Esophagus (tissue), 2 donors: Measurements from ENCODE around the gene GFER. TPM values are rescaled to one million over a fixed set of nuclear protein-coding genes. Genes with fewer than 3 reads are reported as not detected.
"Not testable (repeated sequence)": the region's sequence is repeated elsewhere in the genome, so short reads cannot be mapped to it uniquely, and the experiment has no call there.

Source experiments
- H3K27ac ChIP-seq, 2 donors: one replicate each; pipeline ENCODE4 v1.5.1; 2013; ENCODE audit warnings: low read depth in 2 of 2, mild to moderate bottlenecking in 2 of 2, inconsistent platforms in 1 of 2, low read length in 1 of 2, moderate library complexity in 1 of 2
- H3K27me3 ChIP-seq, 2 donors: one replicate each; pipeline ENCODE4 v1.6.1; 2013; ENCODE audit warnings: low read length in 2 of 2, control low read depth in 1 of 2, mild to moderate bottlenecking in 1 of 2; ENCODE audit not compliant: insufficient read depth in 2 of 2, control insufficient read depth in 1 of 2
- H3K36me3 ChIP-seq, 2 donors: one replicate each; pipeline ENCODE4 v1.6.1; 2013; ENCODE audit warnings: low read length in 1 of 2; ENCODE audit not compliant: control insufficient read depth in 2 of 2, insufficient read depth in 2 of 2
- H3K4me1 ChIP-seq, 2 donors: one replicate each; pipeline ENCODE4 v1.6.1; 2013; ENCODE audit warnings: low read length in 1 of 2; ENCODE audit not compliant: control insufficient read depth in 2 of 2, insufficient read depth in 2 of 2
- H3K4me3 ChIP-seq, 2 donors: one replicate each; pipeline ENCODE4 v1.5.1; 2013; ENCODE audit warnings: low read length in 2 of 2, mild to moderate bottlenecking in 2 of 2, low read depth in 1 of 2, moderate library complexity in 1 of 2
- H3K9me3 ChIP-seq, 2 donors: one replicate each; pipeline ENCODE4 v1.6.1; 2013; ENCODE audit warnings: mild to moderate bottlenecking in 2 of 2, low read depth in 1 of 2, low read length in 1 of 2, moderate library complexity in 1 of 2; ENCODE audit not compliant: control insufficient read depth in 2 of 2, insufficient read depth in 1 of 2
- WGBS, 2 donors: extraction: QIAGEN DNeasy Blood & Tissue Kit; methylation state at CpG; one replicate each; pipeline ENCODE4 v1.1.7; 2013; 5-methylcytosine and 5-hydroxymethylcytosine counted together
- polyA plus RNA-seq, 2 donors: library from polyadenylated mRNA; stranded (reverse); fragments of 200-250 nt; gene quantifications; one replicate each; pipeline ENCODE4 v1.2.3, GENCODE V29; 2013
- donor health status: healthy with polysubstance abuse.
- donor health status: Bipolar disorder and iron deficiency.

GFER gene
- polyA plus RNA-seq, 2 donors, result 13.1 to 23.1 TPM

- Histone ChIP-seq H3K9me3 (no peaks in the 10 kb centered on the region), H3K4me3 (peak within 1 kb of the TSS; percentile 84 to 88), H3K4me1 (peaks cover 10 to 34% of the 10 kb centered on the region in 2 donors), H3K27ac (peak within 1 kb of the TSS; percentile 93 to 97), H3K27me3 (no peaks in the 10 kb centered on the region), H3K36me3 (peaks cover 0 to 17% of the 10 kb centered on the region in 2 donors)
- WGBS, 2 donors, result 1 to 3% methylated on average over 36 to 52 of the region's 52 CpGs
Observed at GRCh38 chr16:2009791-2010510, 26.0 kb downstream of the GFER start, which contains the start of gene ZNF598. Gene ZNF598, minus strand, starts transcription at chr16:2009821.

GRCh38 chr16:2011726-2012125 lies 27.7 kb downstream of the GFER start:
- H3K4me3 ChIP-seq, H3K9me3 ChIP-seq, H3K27ac ChIP-seq, H3K36me3 ChIP-seq, H3K27me3 ChIP-seq: not testable (repeated sequence)
- peaks cover 10 to 26% of the 10 kb centered on the region in 2 donors for H3K4me1 ChIP-seq
- WGBS, 2 donors, result 85 to 90% methylated on average over 9 of the region's 9 CpGs

- 92 to 93% methylated on average over 15 of the region's 15 CpGs for WGBS, 2 donors
- no peak overlapping the region for H3K27ac ChIP-seq
- no peaks in the 10 kb centered on the region for H3K27me3 ChIP-seq
- H3K4me1 ChIP-seq, result peaks cover 0 to 12% of the 10 kb centered on the region in 2 donors
- H3K36me3 ChIP-seq, result no peaks in the 10 kb centered on the region
- H3K4me3 ChIP-seq, result no peak overlapping the region
- no peaks in the 10 kb centered on the region for H3K9me3 ChIP-seq
Observed at GRCh38 chr16:2013527-2013926, 29.5 kb downstream of the GFER start.

GRCh38 chr16:2015117-2015946 lies 31.3 kb downstream of the GFER start:
- peaks cover 4 to 6% of the 10 kb centered on the region in 2 donors for H3K27me3 ChIP-seq
- H3K4me3 ChIP-seq, result no peak overlapping the region
- WGBS, 2 donors, result 57 to 65% methylated on average over 24 of the region's 24 CpGs
- peaks cover 0 to 2% of the 10 kb centered on the region in 2 donors for H3K9me3 ChIP-seq
- H3K4me1 ChIP-seq, result peaks cover 5 to 17% of the 10 kb centered on the region in 2 donors
- no peaks in the 10 kb centered on the region for H3K36me3 ChIP-seq
- peak overlapping the region; percentile 56 to 87 for H3K27ac ChIP-seq

GRCh38 chr16:2015947-2016208 lies 31.9 kb downstream of the GFER start:
- H3K27me3 ChIP-seq, result peaks cover 5 to 6% of the 10 kb centered on the region in 2 donors
- 85 to 88% methylated on average over 7 of the region's 7 CpGs for WGBS, 2 donors
- H3K4me3 ChIP-seq, result no peak overlapping the region
- no peaks in the 10 kb centered on the region for H3K36me3 ChIP-seq
- peaks cover 10 to 15% of the 10 kb centered on the region in 2 donors for H3K4me1 ChIP-seq
- H3K27ac ChIP-seq, result peak overlapping the region; percentile 40 to 87
- peaks cover 0 to 2% of the 10 kb centered on the region in 2 donors for H3K9me3 ChIP-seq

GRCh38 chr16:2016407-2016922 lies 32.5 kb downstream of the GFER start:
- Histone ChIP-seq H3K27ac (no peak overlapping the region), H3K36me3 (no peaks in the 10 kb centered on the region), H3K4me1 (peaks cover 10 to 15% of the 10 kb centered on the region in 2 donors), H3K27me3 (peaks cover 5 to 6% of the 10 kb centered on the region in 2 donors), H3K4me3 (no peak overlapping the region), H3K9me3 (peaks cover 0 to 2% of the 10 kb centered on the region in 2 donors)
- WGBS, 2 donors, result 54 to 59% methylated on average over 10 to 13 of the region's 13 CpGs

- peaks cover 0 to 2% of the 10 kb centered on the region in 2 donors for H3K9me3 ChIP-seq
- H3K36me3 ChIP-seq, result no peaks in the 10 kb centered on the region
- no peak within 1 kb of the TSS for H3K27ac ChIP-seq
- peaks cover 5 to 6% of the 10 kb centered on the region in 2 donors for H3K27me3 ChIP-seq
- peaks cover 15 to 25% of the 10 kb centered on the region in 2 donors for H3K4me1 ChIP-seq
- WGBS, 2 donors, result 3 to 5% methylated on average over 30 to 33 of the region's 33 CpGs
- peak within 1 kb of the TSS in 1 of 2 donors; percentile 12 for H3K4me3 ChIP-seq
Observed at GRCh38 chr16:2019518-2019920, 35.5 kb downstream of the GFER start, which contains the start of gene NPW. Gene NPW, plus strand, starts transcription at chr16:2019785.

GRCh38 chr16:2019921-2020831 lies 36.2 kb downstream of the GFER start:
- WGBS, 2 donors, result 2% methylated on average over 67 to 96 of the region's 96 CpGs
- H3K27me3 ChIP-seq, result peaks cover 5 to 6% of the 10 kb centered on the region in 2 donors
- no peak overlapping the region for H3K27ac ChIP-seq
- H3K36me3 ChIP-seq, result no peaks in the 10 kb centered on the region
- H3K4me3 ChIP-seq, result peak overlapping the region in 1 of 2 donors; percentile 12
- peaks cover 0 to 2% of the 10 kb centered on the region in 2 donors for H3K9me3 ChIP-seq
- peaks cover 15 to 25% of the 10 kb centered on the region in 2 donors for H3K4me1 ChIP-seq

DNA sequence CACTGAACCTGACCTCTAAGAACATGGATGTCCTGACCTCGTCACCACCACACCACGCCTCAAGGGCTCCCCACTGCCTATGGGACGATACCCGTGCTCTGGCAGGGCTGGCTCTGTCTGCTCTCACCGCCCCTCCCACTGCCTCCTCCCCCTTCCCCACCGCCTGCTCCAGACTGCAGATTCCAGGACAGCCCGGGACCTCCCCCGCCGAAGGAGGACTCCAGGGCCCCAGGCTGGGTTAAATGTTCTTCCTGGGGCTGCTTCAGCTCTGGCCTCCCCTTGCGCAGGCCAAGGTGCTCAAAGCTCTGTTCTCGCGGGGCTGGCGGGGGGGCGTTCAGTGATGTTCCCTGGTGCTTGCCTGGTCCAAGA lies 38.7 kb downstream of the GFER start:
- peaks cover 5 to 6% of the 10 kb centered on the region in 2 donors for H3K27me3 ChIP-seq
- H3K4me1 ChIP-seq, result peaks cover 19 to 32% of the 10 kb centered on the region in 2 donors
- peaks cover 0 to 2% of the 10 kb centered on the region in 2 donors for H3K9me3 ChIP-seq
- H3K27ac ChIP-seq, result peak overlapping the region in 1 of 2 donors; percentile 3
- no peaks in the 10 kb centered on the region for H3K36me3 ChIP-seq
- H3K4me3 ChIP-seq, result no peak overlapping the region
- 2% methylated on average over 14 of the region's 14 CpGs for WGBS, 2 donors
